ENCODE results near the gene P3H2. TPM values are rescaled to one million over a fixed set of nuclear protein-coding genes. Genes with fewer than 3 reads are reported as not detected.

The P3H2 gene
- total RNA-seq, 2 donors from 2014 or later, result 14.6 to 22.2 TPM

DNA sequence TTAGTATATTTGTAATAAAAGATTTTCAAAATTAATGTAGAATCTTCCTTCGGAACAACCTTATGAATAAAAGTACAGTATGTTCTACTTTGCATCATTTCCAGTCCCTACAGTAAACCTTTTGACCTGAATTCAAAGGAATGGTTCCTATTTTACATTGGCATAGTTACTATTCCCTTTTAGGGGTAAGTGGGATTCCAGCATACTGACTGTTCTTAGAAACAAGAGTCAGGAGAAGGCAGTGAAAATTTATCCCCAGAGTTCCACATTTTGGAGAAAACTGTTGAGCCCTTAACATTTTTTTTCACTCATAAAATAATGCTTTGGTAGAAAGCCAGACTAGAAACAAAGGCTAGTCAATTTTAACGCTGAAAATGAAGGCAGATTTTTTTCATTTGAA is 78.1 kb downstream of the P3H2 start:
- H3K4me3 ChIP-seq, result no peak overlapping the region
- no peaks in the 10 kb centered on the region for H3K36me3 ChIP-seq
- H3K27me3 ChIP-seq, result no peaks in the 10 kb centered on the region
- no peak overlapping the region for H3K27ac ChIP-seq
- H3K9me3 ChIP-seq, result no peaks in the 10 kb centered on the region
- no peak overlapping the region for H3K9ac ChIP-seq (ENCODE audit: low read depth in 2 of 2, low read length in 2 of 2)
- intact Hi-C loops (cut with DNase I), result no loop called here
- DNase-seq, result no peak
- TF ChIP-seq, protein P1, sequence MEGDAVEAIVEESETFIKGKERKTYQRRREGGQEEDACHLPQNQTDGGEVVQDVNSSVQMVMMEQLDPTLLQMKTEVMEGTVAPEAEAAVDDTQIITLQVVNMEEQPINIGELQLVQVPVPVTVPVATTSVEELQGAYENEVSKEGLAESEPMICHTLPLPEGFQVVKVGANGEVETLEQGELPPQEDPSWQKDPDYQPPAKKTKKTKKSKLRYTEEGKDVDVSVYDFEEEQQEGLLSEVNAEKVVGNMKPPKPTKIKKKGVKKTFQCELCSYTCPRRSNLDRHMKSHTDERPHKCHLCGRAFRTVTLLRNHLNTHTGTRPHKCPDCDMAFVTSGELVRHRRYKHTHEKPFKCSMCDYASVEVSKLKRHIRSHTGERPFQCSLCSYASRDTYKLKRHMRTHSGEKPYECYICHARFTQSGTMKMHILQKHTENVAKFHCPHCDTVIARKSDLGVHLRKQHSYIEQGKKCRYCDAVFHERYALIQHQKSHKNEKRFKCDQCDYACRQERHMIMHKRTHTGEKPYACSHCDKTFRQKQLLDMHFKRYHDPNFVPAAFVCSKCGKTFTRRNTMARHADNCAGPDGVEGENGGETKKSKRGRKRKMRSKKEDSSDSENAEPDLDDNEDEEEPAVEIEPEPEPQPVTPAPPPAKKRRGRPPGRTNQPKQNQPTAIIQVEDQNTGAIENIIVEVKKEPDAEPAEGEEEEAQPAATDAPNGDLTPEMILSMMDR (IDR thresholded peaks at IDR 0.05), result no peak
- H3K4me1 ChIP-seq, result no peaks in the 10 kb centered on the region

DNA sequence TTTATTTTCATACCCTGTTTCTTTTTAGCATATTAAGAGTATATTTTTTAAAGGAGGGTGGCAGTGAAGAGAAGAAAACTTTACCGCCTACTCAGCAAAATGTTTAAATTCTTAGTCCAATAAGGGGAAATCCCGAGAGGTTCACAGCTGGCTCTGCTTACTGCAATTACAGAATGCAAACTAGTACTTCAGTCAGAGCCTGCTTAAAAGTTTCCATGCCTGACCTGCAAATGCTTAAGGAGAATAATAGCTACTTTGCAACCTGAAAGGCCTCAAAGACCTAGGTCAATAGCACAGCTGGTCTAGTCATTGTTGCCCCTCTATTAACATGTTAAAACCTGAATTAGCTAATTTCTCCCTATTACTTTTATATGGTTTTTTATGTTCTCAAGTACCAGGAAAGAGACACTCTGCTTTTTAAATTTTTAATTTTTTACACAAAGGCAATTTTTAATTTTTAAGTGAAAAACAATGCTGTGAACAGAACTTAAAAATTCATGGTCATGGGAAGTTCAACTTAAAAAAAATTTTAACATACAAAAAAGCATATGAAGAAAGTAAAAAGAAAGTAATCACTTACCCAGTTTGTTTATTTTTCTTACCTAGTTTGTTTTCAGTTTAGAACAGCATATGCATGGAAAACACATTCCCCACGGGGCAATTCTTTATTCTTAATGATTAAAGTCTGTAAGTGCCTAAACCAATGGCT is 79.2 kb downstream of the P3H2 start:
- no peak for DNase-seq
- Histone ChIP-seq H3K27me3 (no peaks in the 10 kb centered on the region), H3K27ac (no peak overlapping the region), H3K9me3 (no peaks in the 10 kb centered on the region), H3K36me3 (no peaks in the 10 kb centered on the region), H3K9ac (ENCODE audit: low read depth in 2 of 2, low read length in 2 of 2) (no peak overlapping the region), H3K4me1 (no peaks in the 10 kb centered on the region), H3K4me3 (no peak overlapping the region)
- intact Hi-C loops (cut with DNase I), result no loop called here
- TF ChIP-seq, protein P1 (IDR thresholded peaks at IDR 0.05), result no peak

DNA sequence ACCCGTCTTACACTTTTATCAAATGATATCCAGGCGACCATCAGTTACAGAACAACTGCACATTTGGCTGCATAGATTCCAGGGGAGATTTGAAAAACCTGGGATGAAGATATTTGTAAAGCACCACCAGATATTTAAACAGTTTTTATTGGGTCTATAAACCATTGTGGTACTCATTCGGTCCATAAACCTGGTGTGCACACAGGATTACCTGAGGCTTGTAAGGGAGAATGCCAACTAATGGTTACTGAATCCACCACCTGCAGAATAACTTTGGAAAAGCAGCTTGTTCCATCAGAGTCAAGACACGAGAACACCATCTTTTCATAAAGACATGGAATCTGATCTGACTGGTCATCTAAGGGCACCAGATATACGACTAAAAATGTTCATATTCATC is 80.6 kb downstream of the P3H2 start:
- intact Hi-C loops (cut with DNase I), result no loop called here
- no peaks in the 10 kb centered on the region for H3K36me3 ChIP-seq
- TF ChIP-seq, protein P1 (IDR thresholded peaks at IDR 0.05), result no peak
- no peak for DNase-seq
- H3K9ac ChIP-seq (ENCODE audit: low read depth in 2 of 2, low read length in 2 of 2), result no peak overlapping the region
- H3K4me3 ChIP-seq, result no peak overlapping the region
- no peaks in the 10 kb centered on the region for H3K4me1 ChIP-seq
- H3K27me3 ChIP-seq, result no peaks in the 10 kb centered on the region
- H3K9me3 ChIP-seq, result no peaks in the 10 kb centered on the region
- H3K27ac ChIP-seq, result no peak overlapping the region

GRCh38 chr3:190038050-190038933 is 82.4 kb downstream of the P3H2 start:
- Histone ChIP-seq H3K4me1 (no peaks in the 10 kb centered on the region), H3K9ac (ENCODE audit: low read depth in 2 of 2, low read length in 2 of 2) (no peak overlapping the region), H3K36me3 (no peaks in the 10 kb centered on the region), H3K27me3 (no peaks in the 10 kb centered on the region), H3K4me3 (no peak overlapping the region), H3K9me3 (no peaks in the 10 kb centered on the region), H3K27ac (no peak overlapping the region)
- peak; percentile 76 for DNase-seq
- TF ChIP-seq, protein P1 (IDR thresholded peaks at IDR 0.05), result no peak
- intact Hi-C loops (cut with DNase I), result no loop called here

DNA sequence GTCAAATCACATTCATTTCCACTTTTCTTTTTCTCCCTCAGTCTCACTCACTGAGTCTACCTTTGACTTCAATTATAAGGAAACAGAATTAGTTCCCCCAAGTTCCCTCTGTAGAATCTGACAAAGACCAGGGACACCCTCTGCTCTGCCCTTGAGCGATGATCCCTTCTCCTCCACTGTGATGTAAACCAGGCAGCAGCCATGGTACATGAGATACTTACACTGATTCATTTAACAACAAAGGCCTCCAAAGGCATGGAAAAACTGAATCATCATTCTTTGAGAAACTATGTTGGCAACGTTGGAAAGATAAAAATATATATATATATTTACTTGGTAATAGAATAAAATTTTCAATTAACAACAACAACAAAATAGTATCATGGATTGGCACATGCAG is 84.1 kb downstream of the P3H2 start:
- intact Hi-C loops (cut with DNase I), result no loop called here
- no peaks in the 10 kb centered on the region for H3K27me3 ChIP-seq
- no peak for DNase-seq
- TF ChIP-seq, protein P1 (IDR thresholded peaks at IDR 0.05), result no peak
- no peaks in the 10 kb centered on the region for H3K36me3 ChIP-seq
- H3K4me1 ChIP-seq, result no peaks in the 10 kb centered on the region
- no peak overlapping the region for H3K9ac ChIP-seq (ENCODE audit: low read depth in 2 of 2, low read length in 2 of 2)
- no peaks in the 10 kb centered on the region for H3K9me3 ChIP-seq
- H3K4me3 ChIP-seq, result no peak overlapping the region
- no peak overlapping the region for H3K27ac ChIP-seq

Measured in colonic mucosa (tissue), 4 donors.